GM21576 (cell line): ENCODE data around the gene NARS2.
A peak's percentile ranks its signal among the peaks of the same experiment; 100 is the strongest.
"Not testable (repeated sequence)": the region's sequence is repeated elsewhere in the genome, so short reads cannot be mapped to it uniquely, and the experiment has no call there.

Experiments
- ATAC-seq: cut with Tn5 transposase; IDR thresholded peaks from one replicate; pipeline ENCODE4 v1.9.1; 2021; ENCODE audit warnings: mild to moderate bottlenecking, moderate library complexity; ENCODE audit not compliant: unreplicated experiment

NARS2 gene

GRCh38 chr11:78574386-78575381 is at the start of gene NARS2:
TSS of gene NARS2 (minus strand) at chr11:78574864. CDS start at chr11:78574488, 376 bp downstream.
- ATAC-seq, result peak; percentile 93

DNA sequence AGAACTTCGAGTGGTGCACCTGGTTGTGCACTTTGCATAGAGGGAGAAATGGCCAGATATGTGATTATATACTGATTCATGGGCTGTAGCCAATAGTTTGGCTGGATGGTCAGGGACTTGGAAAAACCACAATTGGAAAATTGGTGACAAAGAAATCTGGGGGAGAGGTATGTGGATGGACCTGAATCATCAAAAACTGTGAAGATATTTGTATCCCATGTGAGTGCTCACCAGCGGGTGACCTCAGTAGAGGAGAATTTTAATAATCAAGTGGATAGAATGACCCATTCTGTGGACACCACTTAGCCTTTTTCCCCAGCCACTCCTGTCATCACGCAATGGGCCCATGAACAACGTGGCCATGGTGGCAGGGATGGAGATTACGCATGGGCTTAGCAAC is 48.0 kb upstream of the NARS2 start:
- no peak for ATAC-seq

- no peak for ATAC-seq
Measured at GRCh38 chr11:78620159-78620558, 45.5 kb upstream of the NARS2 start.

GRCh38 chr11:78615724-78616123 is 41.1 kb upstream of the NARS2 start:
- no peak for ATAC-seq

DNA sequence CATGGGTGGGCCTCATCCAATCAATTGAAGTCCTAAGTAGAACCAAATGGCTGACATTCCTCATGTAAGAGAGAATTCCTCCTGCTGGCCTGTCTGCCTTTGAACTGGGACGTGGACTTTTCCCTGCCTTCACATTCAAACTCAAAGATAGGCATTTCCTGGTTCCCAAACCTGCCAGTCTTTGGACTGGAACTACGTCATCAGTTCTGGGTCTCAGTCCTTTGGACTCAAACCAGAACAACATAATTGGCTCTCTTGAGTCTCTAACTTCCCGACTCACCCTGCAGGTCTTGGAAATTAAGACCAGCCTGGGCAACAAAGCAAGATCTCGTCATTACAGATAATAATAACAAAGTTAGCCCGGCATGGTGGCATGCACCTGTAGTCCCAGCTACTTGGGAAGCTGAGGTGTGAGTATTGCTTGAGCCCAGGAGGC is 38.7 kb upstream of the NARS2 start:
- no peak for ATAC-seq

- no peak for ATAC-seq
Measured at GRCh38 chr11:78612721-78613377, 38.2 kb upstream of the NARS2 start.

GRCh38 chr11:78609321-78609720 is 34.7 kb upstream of the NARS2 start:
- not testable (repeated sequence) for ATAC-seq

DNA sequence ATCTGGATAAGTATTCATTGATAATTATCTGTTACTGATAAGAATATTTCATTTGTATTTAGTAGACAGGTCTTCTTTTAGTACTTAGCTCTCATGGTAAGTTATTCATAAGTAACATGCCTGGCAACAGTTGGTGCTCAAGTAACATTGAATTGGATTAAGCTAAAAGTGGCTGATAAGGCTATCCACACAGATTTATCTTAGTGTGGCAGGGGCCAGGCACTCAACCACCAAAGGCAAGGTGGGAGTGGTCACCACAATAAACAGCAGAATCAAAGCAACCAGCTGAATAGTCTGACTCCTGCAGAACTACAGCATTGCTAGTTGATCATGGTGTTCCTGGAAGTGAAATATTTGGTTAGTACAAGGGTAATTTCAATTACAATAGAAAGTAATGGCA is 33.0 kb upstream of the NARS2 start:
- no peak for ATAC-seq

DNA sequence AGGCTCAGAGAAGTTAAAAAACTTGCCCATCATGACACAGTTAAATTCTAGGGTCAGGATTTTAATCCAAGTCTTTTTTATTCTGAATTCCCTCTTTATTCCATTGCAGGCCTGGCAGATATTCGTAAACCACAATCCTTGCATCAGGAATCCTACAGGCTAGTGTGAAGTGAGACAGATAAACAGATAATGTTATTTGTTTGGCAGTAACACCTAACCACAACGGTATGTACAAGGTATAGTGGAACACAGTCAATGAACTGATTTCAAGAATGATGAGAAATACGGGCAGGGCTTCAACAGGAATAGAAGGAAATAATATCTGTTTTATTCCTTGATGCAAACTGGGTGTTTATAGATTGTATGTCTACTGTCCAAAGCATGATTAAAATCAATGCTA is 32.0 kb upstream of the NARS2 start:
- no peak for ATAC-seq

DNA sequence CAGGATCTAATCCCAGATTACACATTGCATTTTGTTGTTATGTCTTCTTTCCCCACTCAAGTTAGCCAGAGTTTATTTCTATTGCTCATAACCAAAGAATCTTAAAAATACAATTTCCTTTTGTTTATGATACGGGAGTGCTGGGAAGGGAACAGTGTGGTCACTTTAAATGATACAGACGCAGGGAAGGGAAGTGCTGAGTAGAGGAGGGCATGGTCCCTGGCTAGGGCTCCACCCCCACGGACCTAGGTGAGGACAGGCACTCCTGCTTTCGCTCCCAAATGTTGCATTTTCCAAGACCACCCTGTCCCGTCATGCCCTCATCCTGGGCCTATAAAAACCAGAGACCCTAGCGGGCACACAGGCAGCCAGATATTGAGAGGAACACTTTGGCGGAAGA is 30.6 kb upstream of the NARS2 start:
- no peak for ATAC-seq

DNA sequence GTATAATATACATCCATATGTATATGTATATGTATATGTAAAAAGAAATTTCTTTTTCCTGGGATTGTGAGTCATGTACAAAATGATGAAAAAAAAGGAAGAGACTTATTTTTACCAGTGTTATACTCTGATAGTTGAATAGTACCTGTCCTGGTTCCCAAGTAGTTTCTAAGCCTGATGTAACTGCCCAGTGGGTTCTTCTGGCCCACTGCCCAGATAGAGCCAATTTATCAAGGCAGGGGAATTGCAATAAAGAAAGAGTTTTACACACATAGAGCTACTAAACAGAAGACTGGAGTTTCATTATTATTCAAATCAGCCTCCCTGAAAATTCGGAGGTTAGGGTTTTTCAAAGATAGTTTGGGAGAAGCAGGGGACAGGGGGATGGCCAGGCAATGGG is 29.1 kb upstream of the NARS2 start:
- no peak for ATAC-seq

GRCh38 chr11:78602771-78603170 is 28.1 kb upstream of the NARS2 start:
- not testable (repeated sequence) for ATAC-seq

DNA sequence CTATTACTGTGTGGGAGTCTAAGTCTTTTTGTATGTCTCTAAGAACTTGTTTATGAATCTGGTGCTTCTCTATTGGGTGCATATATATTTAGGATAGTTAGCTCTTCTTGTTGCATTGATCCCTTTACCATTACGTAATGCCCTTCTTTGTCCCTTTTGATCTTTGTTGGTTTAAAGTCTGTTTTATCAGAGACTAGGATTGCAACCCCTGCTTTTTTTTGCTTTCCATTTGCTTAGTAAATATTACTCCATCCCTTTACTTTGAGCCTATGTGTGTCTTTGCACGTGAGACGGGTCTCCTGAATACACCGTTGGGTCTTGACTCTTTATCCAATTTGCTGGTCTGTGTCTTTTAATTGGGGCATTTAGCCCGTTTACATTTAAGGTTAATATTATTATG is 26.4 kb upstream of the NARS2 start:
- ATAC-seq, result not testable (repeated sequence)

- ATAC-seq, result not testable (repeated sequence)
Measured at GRCh38 chr11:78597579-78597978, 22.9 kb upstream of the NARS2 start.

GRCh38 chr11:78595436-78596130 is 20.9 kb upstream of the NARS2 start:
- no peak for ATAC-seq

GRCh38 chr11:78594814-78595213 is 20.1 kb upstream of the NARS2 start:
- ATAC-seq, result no peak

DNA sequence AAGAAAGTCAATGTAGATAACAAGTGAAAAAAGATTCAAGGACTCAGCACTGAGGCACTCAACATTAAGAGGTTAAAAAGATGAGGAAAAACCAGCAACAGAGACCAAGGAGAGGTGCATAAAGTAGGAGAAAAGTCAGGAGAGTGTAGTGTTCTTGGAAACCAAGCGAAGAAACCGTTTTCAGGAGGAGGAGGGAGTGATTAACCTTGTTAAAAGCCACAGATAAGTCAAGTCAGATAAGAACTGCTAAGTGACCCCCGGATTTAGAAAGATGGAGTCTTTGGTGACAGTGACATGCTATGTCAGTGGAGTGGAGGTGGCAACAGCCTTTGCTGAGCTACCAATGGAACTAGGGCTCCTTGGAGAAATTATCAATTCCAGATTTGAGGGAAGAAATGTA is 13.9 kb upstream of the NARS2 start:
- ATAC-seq, result no peak

DNA sequence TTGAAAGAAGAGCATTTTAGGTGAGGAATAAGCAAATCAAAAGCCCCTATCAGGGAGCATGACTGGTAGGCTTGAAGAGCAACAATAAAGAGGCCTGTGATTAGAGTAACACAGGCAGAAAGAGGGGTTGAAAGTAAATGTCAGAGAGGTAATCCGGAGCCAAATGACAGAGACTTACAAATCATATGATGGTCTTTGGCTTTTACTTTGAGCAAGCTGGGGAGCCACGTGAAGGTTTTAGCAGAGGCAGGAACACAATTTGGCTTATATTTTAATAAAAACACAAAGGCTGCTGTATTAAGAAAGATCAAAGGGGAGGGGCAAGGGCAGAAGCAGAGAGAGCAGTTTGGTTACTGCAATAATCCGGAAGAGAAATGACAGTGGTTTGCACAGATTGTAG is 12.8 kb upstream of the NARS2 start:
- ATAC-seq, result no peak

DNA sequence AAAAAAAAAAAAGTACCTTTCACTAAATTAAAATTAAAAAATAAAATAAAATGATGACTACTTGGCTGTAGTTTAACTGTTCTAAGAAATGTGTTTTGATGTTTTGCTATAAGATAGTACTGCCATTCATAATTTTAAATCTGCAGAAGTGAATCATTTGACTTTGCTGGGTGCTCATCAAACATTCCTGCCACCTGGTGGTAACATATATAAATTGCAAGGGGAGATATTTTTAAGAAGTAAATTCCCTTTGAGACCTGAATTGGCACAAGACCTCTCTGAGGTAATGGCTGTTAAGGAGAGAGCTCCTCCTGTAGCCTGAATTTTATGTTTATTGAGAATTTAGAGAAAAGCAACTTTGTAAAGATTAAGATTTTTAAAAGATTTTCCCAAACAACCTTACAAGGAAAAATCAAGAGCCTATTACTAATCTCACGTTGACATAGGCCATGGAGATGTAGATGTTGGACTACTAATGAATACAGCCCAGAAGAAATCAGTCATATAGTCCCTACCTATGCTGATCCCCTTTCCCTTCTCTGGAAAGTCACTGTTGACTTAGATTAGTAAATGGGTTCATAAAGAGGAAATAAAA is 11.9 kb upstream of the NARS2 start:
- no peak for ATAC-seq

- ATAC-seq, result no peak
Measured at GRCh38 chr11:78583889-78584288, 9.2 kb upstream of the NARS2 start.

- ATAC-seq, result no peak
Measured at GRCh38 chr11:78577495-78577894, 2.8 kb upstream of the NARS2 start.
